Neural progenitor cell (in vitro differentiated cells): ENCODE results near the gene ASTN2. TPM values are rescaled to one million over a fixed set of nuclear protein-coding genes. Genes with fewer than 3 reads are reported as not detected.

Experiments used
- DNase-seq: peaks from one replicate; pipeline ENCODE4 v3.0.0-alpha.2; 2016; ENCODE audit warnings: low spot score
- H2AFZ ChIP-seq: fragments of 200-600 bp; sonication (generic); replicated peaks from 2 replicates; pipeline ENCODE4 v1.6.1; 2016; ENCODE audit warnings: antibody characterized with exemption
- H3F3A ChIP-seq: fragments of 200-600 bp; sonication (generic); 2 replicates; pipeline ENCODE4 v1.6.1; 2016; ENCODE audit warnings: antibody characterized with exemption, low read depth
- H3K27ac ChIP-seq: fragments of 200-600 bp; sonication (generic); 2 replicates; pipeline ENCODE4 v1.5.1; 2016; ENCODE audit warnings: mild to moderate bottlenecking
- H3K27me3 ChIP-seq: fragments of 200-600 bp; sonication (generic); 2 replicates; pipeline ENCODE4 v1.6.1; 2016; ENCODE audit warnings: mild to moderate bottlenecking, moderate library complexity
- H3K36me3 ChIP-seq: fragments of 200-600 bp; sonication (generic); 2 replicates; pipeline ENCODE4 v1.5.1; 2016
- H3K4me1 ChIP-seq: fragments of 200-600 bp; sonication (generic); 2 replicates; pipeline ENCODE4 v1.6.1; 2016; ENCODE audit warnings: mixed run types
- H3K4me2 ChIP-seq: fragments of 200-600 bp; sonication (generic); 2 replicates; pipeline ENCODE4 v1.6.1; 2016
- H3K4me3 ChIP-seq: fragments of 200-600 bp; sonication (generic); 2 replicates; pipeline ENCODE4 v1.5.1; 2016
- H3K79me2 ChIP-seq: fragments of 200-600 bp; sonication (generic); 2 replicates; pipeline ENCODE4 v1.6.1; 2016; ENCODE audit warnings: low read depth
- H3K9ac ChIP-seq: fragments of 200-600 bp; sonication (generic); 2 replicates; pipeline ENCODE4 v1.6.1; 2016
- H3K9me3 ChIP-seq: fragments of 200-600 bp; sonication (generic); 2 replicates; pipeline ENCODE4 v1.5.1; 2016; ENCODE audit warnings: low read depth
- H4K20me1 ChIP-seq: fragments of 200-600 bp; sonication (generic); 2 replicates; pipeline ENCODE4 v1.6.1; 2016; ENCODE audit warnings: low read depth
- H3K27ac Mint-ChIP-seq: 3 replicates; pipeline ENCODE4 v1.8.0; 2021; ENCODE audit warnings: mixed read lengths
- H3K27me3 Mint-ChIP-seq: 2 replicates; pipeline ENCODE4 v1.8.0; 2022; ENCODE audit warnings: low read depth, mild to moderate bottlenecking, inconsistent platforms, moderate library complexity, mixed read lengths; ENCODE audit not compliant: insufficient read depth
- H3K36me3 Mint-ChIP-seq: 3 replicates; pipeline ENCODE4 v1.8.0; 2021; ENCODE audit warnings: mixed read lengths
- H3K4me1 Mint-ChIP-seq: 3 replicates; pipeline ENCODE4 v1.8.0; 2021; ENCODE audit warnings: mixed read lengths
- H3K4me3 Mint-ChIP-seq: 3 replicates; pipeline ENCODE4 v1.8.0; 2021; ENCODE audit warnings: mild to moderate bottlenecking, moderate library complexity, mixed read lengths
- H3K9me3 Mint-ChIP-seq: 3 replicates; pipeline ENCODE4 v1.8.0; 2020; ENCODE audit warnings: mixed read lengths
- CTCF ChIP-seq: fragments of 200-600 bp; sonication (generic); IDR thresholded peaks from 2 replicates; pipeline ENCODE4 v1.5.1; 2017; ENCODE audit warnings: antibody characterized with exemption, mild to moderate bottlenecking
- EZH2 ChIP-seq: fragments of 200-600 bp; sonication (generic); IDR thresholded peaks from 2 replicates; pipeline ENCODE4 v1.6.1; 2017; ENCODE audit warnings: antibody characterized with exemption, mild to moderate bottlenecking, moderate library complexity
- EZH2phosphoT487 ChIP-seq: fragments of 200-600 bp; sonication (generic); IDR thresholded peaks from 2 replicates; pipeline ENCODE4 v1.6.1; 2017; ENCODE audit warnings: antibody characterized with exemption
- total RNA-seq: library from RNA; depleted of rRNA; stranded (reverse); fragments of >200 nt; gene quantifications from 2 replicates; pipeline ENCODE4 v1.2.3, GENCODE V29; 2015; ENCODE audit warnings: low replicate concordance

ASTN2 gene
- total RNA-seq, 1 donor from 2014 or later: 8.0 TPM

GRCh38 chr9:117304549-117304948 lies 110.3 kb downstream of the ASTN2 start:
- no peak for TF ChIP-seq CTCF
- TF ChIP-seq EZH2: no peak
- no peak for TF ChIP-seq EZH2phosphoT487

GRCh38 chr9:117303643-117304230 lies 111.1 kb downstream of the ASTN2 start:
- Histone ChIP-seq H3K36me3 (no peaks in the 10 kb centered on the region), H3K27ac (no peak overlapping the region), H3F3A (no peaks in the 10 kb centered on the region), H3K9ac (no peak overlapping the region), H3K27me3 (no peaks in the 10 kb centered on the region), H4K20me1 (no peaks in the 10 kb centered on the region), H3K4me1 (no peaks in the 10 kb centered on the region), H3K4me3 (no peak overlapping the region), H3K4me2 (no peak overlapping the region), H3K79me2 (no peaks in the 10 kb centered on the region), H2AFZ (no peak overlapping the region), H3K9me3 (no peaks in the 10 kb centered on the region)
- DNase-seq: no peak
- no peak overlapping the region for H3K4me3 Mint-ChIP-seq
- TF ChIP-seq EZH2phosphoT487 (no peak), EZH2 (no peak), CTCF (no peak)
- H3K9me3 Mint-ChIP-seq: no peaks in the 10 kb centered on the region
- H3K4me1 Mint-ChIP-seq: no peaks in the 10 kb centered on the region
- H3K27ac Mint-ChIP-seq: no peak overlapping the region
- peaks cover 2% of the 10 kb centered on the region for H3K27me3 Mint-ChIP-seq
- H3K36me3 Mint-ChIP-seq: no peaks in the 10 kb centered on the region

More at GRCh38 chr9:117304549-117304948, 110.3 kb downstream of the ASTN2 start:
- Mint-ChIP-seq H3K4me1 (no peaks in the 10 kb centered on the region), H3K36me3 (no peaks in the 10 kb centered on the region), H3K4me3 (no peak overlapping the region), H3K9me3 (no peaks in the 10 kb centered on the region), H3K27ac (no peak overlapping the region), H3K27me3 (peaks cover 2% of the 10 kb centered on the region)
- no peak overlapping the region for H3K4me2 ChIP-seq
- no peaks in the 10 kb centered on the region for H3K9me3 ChIP-seq
- no peak overlapping the region for H3K9ac ChIP-seq
- H3K27ac ChIP-seq: no peak overlapping the region
- no peaks in the 10 kb centered on the region for H3F3A ChIP-seq
- H3K36me3 ChIP-seq: no peaks in the 10 kb centered on the region
- no peak overlapping the region for H3K4me3 ChIP-seq
- no peak for DNase-seq
- no peaks in the 10 kb centered on the region for H3K79me2 ChIP-seq
- H3K4me1 ChIP-seq: no peaks in the 10 kb centered on the region
- H2AFZ ChIP-seq: no peak overlapping the region
- no peaks in the 10 kb centered on the region for H4K20me1 ChIP-seq
- H3K27me3 ChIP-seq: no peaks in the 10 kb centered on the region

GRCh38 chr9:117302487-117302886 lies 112.4 kb downstream of the ASTN2 start:
- Histone ChIP-seq H3K27me3 (no peaks in the 10 kb centered on the region), H3K4me1 (no peaks in the 10 kb centered on the region), H3F3A (no peaks in the 10 kb centered on the region), H3K4me2 (no peak overlapping the region), H2AFZ (no peak overlapping the region), H3K27ac (no peak overlapping the region), H3K4me3 (no peak overlapping the region), H4K20me1 (no peaks in the 10 kb centered on the region), H3K9me3 (no peaks in the 10 kb centered on the region), H3K79me2 (no peaks in the 10 kb centered on the region), H3K9ac (no peak overlapping the region), H3K36me3 (no peaks in the 10 kb centered on the region)
- H3K4me1 Mint-ChIP-seq: no peaks in the 10 kb centered on the region
- no peak for DNase-seq
- H3K9me3 Mint-ChIP-seq: no peaks in the 10 kb centered on the region
- TF ChIP-seq EZH2phosphoT487: no peak
- no peak for TF ChIP-seq CTCF
- no peak for TF ChIP-seq EZH2
- peaks cover 2% of the 10 kb centered on the region for H3K27me3 Mint-ChIP-seq
- H3K27ac Mint-ChIP-seq: no peak overlapping the region
- H3K4me3 Mint-ChIP-seq: no peak overlapping the region
- no peaks in the 10 kb centered on the region for H3K36me3 Mint-ChIP-seq
